Measurements from ENCODE around the gene CALHM3.
"Not testable (repeated sequence)": the region's sequence is repeated elsewhere in the genome, so short reads cannot be mapped to it uniquely, and the experiment has no call there.

Gene CALHM3

GRCh38 chr10:103501186-103501585, 22.1 kb upstream of the CALHM3 start:
- DNase-seq = no peak

GRCh38 chr10:103500481-103500880, 21.4 kb upstream of the CALHM3 start:
- no peak for DNase-seq

GRCh38 chr10:103499881-103500280, 20.8 kb upstream of the CALHM3 start:
- DNase-seq = peak; percentile 40

DNA sequence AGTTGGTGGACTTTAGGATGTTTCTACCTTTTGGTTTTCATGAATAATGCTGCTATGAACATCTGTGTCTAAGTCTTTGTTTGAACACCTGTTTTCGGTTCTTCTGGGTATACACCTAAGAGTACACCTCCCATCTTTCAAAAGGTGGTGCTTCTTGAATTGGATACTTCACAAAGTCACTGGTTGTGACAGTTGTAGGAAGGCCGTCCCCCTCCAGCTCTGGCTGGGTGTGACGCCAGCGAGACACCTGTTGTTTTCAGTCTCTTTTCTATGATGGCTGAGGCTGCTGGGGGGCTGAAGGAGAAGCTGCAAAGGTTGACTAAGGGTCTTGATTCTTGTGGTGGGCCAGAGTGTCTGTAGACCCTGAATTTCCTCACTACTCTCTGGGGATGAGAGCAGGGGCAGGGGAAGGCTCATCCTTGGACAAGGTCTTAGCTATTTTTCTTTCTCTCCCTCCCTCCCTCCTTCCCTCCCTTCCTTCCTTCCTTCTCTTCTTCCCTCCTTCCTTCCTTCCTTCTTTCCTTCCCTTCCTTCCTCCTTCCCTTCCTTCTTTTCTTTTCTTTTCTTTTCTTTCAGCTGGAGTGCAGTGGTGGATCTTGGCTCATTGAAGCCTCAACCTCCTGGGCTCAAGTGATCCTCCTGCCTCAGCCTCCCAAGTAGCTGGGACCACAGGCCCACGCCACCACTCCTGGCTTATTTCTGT, 20.0 kb upstream of the CALHM3 start:
- DNase-seq = no peak

GRCh38 chr10:103497161-103497915, 18.3 kb upstream of the CALHM3 start:
- DNase-seq = no peak

GRCh38 chr10:103495321-103495720, 16.3 kb upstream of the CALHM3 start:
- no peak for DNase-seq

GRCh38 chr10:103493916-103494877, 15.2 kb upstream of the CALHM3 start:
- DNase-seq = no peak

DNA sequence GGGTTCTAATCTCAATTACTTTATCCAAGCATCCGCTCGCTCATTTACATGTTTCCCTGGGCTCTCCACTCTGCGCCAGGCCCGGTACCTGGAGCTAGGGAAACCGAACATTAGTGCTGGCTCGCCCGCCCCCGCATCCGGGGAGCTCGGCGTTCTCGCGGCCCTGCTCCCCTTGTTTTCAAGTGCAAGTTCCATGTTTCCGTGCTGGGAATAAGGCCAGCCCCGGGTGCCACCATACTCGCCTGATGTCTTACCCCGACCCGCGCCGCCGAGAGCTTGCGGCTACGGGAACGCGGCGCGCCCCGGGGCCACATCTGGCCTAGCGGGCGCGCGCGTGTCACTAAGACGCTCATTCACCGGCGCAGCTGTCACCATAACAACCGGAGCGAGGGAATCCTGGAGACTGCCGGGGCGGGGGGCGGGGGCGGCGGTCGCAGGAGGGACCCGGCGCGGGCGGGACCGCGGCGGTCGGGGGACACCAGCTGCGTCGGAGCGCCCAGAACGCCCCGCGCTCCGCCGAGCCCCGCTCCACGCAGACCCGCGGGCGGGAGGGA, 14.4 kb upstream of the CALHM3 start, which contains the start of gene NEURL1:
TSS of gene NEURL1 (plus strand) at position 344 of the 554 bp plus-strand sequence. CDS start 683 bp downstream, outside the sequence.
- DNase-seq = peak; percentile 56

DNA sequence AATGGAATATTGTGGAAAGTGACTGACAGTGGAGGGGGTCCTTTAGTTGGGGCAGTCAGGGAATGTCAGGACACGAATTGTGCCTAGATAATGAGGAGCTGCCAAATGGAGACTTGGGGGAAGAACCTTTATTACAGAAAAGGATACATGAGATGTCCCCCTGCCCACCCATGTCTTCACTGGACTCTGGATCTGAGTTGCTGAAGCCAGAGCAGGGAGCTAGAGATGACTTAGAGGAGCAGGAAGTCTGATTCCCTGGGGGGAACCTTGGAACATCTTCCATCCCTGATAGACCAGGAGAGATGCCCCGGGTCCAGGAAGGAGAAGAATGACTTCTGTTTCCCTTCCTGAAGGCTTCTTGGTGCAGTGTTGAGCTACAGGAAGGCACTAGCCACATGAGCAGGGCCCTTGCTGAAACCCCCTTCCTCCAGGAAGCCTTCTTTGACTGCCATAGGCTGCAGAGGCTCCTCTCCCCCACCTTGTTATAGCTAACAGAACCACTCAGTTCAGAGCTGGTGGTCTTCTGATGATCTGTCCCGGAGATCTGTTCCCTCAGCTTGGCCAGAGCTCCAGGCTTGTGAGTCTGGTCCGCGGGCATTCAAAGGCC, 13.7 kb upstream of the CALHM3 start:
- no peak for DNase-seq

DNA sequence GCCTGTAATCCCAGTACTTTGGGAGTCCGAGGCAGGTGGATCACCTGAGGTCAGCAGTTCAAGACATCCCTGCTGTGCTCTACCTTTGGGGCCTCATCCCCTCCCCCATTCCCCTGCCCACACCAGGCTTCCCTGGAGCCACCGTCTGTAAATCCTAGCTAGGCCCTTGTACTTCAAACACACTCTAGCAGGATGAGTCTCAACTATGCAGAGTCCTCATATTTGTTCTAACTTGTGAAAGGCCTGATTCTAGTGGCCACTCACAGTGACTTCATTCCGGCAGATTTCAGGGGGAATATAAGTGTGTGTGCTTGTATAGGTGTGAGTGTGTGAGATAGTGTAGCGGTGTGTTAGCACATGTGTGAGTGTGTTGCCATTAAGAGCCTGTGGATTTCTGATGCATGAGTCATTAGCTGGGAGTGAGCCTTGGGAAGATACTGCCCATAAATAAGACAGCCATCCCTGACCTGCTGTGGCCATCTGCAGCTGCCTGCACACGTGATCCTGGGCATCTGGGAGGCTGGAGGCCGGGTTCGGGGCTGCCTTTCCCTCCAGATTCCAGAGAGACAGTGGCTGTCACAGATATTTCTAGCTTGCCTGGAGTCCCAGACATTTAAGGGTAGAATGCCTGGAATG, 12.8 kb upstream of the CALHM3 start:
- peak; percentile 30 for DNase-seq

GRCh38 chr10:103490986-103491314, 11.9 kb upstream of the CALHM3 start:
- no peak for DNase-seq

DNA sequence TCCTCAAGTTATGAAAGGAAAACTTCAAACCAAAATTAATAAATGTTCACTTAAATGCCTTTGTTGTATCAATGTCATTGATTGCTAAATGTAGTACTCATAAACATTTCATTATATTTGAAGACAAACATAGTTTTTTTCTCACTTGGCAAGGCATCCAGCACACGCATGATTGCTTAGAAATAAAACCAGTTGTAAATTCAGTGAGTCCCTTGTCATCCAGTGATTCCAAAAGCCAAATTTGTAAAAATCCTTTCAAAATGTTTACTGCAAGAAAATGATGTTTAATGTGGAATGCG, 8.3 kb upstream of the CALHM3 start:
- no peak for DNase-seq

- not testable (repeated sequence) for DNase-seq
Observed at GRCh38 chr10:103486635-103487409, 7.8 kb upstream of the CALHM3 start.

- DNase-seq = peak; percentile 81
Observed at GRCh38 chr10:103481974-103482531, 3.0 kb upstream of the CALHM3 start.

GRCh38 chr10:103480521-103480920, 1.5 kb upstream of the CALHM3 start:
- DNase-seq = no peak

- no peak for DNase-seq
Observed at GRCh38 chr10:103478671-103479070, 369 bp downstream of the CALHM3 start.

- DNase-seq = peak; percentile 22
Observed at GRCh38 chr10:103476046-103476768, 2.8 kb downstream of the CALHM3 start.

DNA sequence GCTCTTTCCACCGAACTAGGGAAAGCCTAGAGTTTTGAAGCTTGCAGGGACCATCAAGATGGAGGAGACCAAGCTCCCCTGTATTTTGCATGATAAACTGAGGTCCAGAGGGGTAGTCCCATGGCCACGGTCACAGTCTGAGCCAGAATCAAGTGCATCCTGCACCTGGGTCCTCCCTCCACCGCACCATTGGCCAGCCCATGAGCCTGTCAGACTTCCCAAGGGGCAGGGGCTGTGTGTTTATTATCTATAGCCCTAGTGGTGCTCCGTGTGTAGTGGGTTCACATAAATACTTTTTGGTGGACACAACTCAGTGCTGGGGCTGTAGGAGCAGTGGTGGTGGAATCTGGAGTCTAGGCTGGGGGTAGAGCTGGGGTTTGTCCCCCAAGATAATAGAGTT, 3.6 kb downstream of the CALHM3 start:
- no peak for DNase-seq

- DNase-seq = no peak
Observed at GRCh38 chr10:103474077-103474476, 5.0 kb downstream of the CALHM3 start.

- no peak for DNase-seq
Observed at GRCh38 chr10:103473261-103473671, 5.8 kb downstream of the CALHM3 start.
